Stimulated activated CD4-positive, alpha-beta T cell treated with anti-CD3 and anti-CD28 coated beads, Interleukin-4, amount 100 ng/mL, for 4 hours (primary cell): Measurements from ENCODE around the gene RLF.
"Not testable (repeated sequence)": the region's sequence is repeated elsewhere in the genome, so short reads cannot be mapped to it uniquely, and the experiment has no call there.

ENCODE experiments used
- DNase-seq, 2 experiments: peaks; one replicate each; pipeline ENCODE4 v3.0.0-alpha.2; 2020

RLF gene

GRCh38 chr1:40162753-40163441, 1.7 kb downstream of the RLF start:
- no peak for DNase-seq

GRCh38 chr1:40167317-40167716, 6.1 kb downstream of the RLF start:
- no peak for DNase-seq

DNA sequence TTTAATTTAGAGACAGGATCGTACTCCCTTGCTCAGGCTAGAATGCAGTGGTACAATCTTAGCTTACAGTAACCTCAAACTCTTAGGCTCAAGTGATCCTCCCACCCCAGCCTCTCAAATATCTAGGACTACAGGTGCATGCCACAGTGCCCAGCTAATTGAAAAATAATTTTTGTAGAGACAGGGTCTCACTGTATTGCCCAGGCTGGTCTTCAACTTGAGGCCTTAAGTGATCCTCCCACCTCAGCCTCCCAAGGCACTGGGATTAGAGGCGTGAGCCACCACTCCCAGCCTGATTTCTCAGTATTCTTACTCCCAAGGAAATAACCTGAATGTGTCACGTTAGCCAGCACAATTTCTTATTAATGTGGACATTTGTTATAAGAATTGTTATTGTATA, 9.8 kb downstream of the RLF start:
- DNase-seq: no peak

GRCh38 chr1:40174788-40175187, 13.6 kb downstream of the RLF start:
- DNase-seq: no peak

DNA sequence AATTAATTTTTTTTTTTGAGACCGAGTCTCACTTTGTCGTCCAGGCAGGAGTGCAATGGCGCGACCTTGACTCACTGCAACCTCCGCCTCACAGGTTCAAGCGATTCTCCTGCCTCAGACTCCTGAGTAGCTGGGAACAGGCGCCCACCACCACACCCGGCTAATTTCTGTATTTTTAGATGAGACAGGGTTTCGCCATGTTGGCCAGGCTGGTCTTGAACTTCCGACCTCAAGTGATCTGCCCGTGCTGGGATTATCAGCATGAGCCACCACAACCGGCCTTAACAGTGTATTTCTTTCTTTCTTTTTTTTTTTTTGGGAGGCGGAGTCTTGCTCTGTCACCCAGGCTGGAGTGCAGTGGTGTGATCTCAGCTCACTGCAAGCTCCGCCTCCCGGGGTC, 15.8 kb downstream of the RLF start:
- DNase-seq: not testable (repeated sequence)

GRCh38 chr1:40178200-40178599, 17.0 kb downstream of the RLF start:
- DNase-seq: no peak

- DNase-seq: no peak
These were observed 18.4 kb downstream of the RLF start for GRCh38 chr1:40179496-40180089.

DNA sequence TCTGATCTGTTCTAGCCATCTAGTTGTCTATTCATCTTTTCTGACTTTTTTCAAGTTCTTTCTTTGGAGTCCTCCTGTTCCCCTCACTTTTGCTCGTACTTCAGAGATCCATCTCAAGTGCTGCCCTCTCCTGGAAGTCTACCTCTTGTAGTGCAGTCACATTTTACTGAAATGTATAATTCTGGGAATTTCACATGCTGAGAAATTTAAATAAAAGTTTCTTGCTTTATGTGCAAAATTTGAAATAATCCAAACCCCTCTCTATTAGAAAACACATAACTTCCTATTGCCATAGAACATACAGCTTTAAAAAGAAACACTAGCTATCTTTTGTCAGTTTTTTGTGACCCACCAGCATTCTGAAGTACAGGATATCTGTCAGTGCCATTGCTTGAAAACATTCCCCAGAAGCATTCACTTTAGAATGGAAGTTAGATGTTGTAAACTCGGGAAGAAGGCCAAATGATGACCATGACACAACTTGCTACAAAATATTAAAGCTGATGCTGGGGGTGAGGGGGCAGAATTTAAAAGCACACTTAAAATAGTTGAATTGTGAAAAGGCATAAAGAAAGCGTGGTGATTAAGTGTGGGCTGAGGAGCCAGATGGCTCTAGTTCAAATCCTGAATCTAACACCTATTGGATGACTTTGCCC, 22.0 kb downstream of the RLF start:
- no peak for DNase-seq

DNA sequence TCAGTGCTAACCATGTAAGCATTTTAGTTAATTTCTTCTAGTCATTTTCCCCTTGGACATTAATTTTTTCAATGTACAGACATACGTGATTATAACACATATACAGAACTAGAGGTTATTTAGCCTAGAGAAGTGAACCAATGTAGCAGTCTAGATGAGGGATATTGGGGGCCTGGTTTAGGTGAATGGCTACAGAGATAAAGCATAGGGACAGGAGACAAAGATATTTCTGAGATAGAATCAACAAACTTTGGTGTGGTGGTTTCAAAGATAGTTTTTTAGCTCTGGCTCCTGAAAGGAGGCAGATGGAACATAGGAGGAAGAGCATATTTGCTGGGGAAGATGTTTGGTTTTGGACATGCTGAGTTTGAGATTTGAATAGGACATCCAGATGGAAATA, 23.0 kb downstream of the RLF start:
- DNase-seq: no peak

DNA sequence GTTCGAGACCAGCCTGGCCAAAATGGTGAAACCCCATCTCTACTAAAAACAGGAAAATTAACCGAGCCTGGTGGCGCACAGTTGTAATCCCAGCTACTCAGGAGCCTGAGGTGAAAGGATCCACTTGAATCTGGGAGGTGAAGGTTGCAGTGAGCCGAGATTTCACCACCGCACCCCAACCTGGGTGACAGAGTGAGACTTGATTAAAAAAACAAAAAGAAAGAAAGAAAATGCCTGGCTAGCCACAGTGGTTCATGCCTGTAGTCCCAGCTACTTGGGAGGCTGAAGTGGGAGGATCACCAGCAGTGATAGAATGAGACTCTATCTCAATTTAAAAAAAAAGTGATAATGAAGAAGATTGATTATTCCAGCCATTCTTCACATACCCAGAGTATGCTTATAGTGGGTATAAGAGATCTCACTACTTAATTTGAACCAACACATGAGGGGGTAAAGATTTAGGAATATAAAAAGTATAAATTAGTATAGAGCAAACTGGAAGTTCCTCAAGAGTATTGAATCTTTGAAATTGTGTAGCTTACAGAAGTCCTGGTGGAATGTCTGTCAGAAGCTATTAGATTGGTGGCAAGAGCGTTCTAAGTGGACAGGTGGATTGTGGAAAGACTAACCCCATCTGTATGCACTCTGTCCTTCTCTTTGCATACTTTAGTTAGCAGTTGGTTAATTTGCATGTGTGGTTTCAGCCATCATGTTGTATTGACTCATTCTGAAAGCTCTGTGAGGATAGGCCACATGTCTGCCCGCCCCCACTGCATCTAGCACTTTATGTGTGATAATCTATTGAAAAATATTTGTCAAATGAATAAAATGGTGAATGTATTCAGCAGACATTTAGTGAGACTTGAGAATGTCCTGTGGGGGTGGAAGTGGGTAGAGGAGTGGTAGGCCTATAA, 25.0 kb downstream of the RLF start:
- DNase-seq: peak; percentile 33 to 65

DNA sequence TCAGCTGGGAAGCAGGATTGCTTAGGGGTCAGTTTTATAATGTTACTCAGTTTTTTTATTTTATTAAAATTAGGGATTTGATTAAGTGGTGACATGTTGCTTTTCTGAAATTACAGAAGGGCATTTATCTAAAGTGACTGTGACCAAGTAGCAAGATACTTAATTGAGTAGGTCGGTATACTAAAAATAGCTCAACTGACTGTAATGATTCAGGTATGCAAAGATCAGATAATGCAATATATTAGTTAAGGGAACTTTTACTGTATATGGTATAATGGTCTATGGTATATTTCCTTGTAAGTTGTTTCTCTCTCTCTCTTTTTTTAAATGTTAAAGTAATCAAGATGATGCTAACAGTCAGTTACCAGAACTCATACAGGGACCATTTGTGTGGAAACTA, 26.2 kb downstream of the RLF start:
- no peak for DNase-seq

- DNase-seq: not testable (repeated sequence)
These were observed 33.5 kb downstream of the RLF start for GRCh38 chr1:40194639-40195038.

DNA sequence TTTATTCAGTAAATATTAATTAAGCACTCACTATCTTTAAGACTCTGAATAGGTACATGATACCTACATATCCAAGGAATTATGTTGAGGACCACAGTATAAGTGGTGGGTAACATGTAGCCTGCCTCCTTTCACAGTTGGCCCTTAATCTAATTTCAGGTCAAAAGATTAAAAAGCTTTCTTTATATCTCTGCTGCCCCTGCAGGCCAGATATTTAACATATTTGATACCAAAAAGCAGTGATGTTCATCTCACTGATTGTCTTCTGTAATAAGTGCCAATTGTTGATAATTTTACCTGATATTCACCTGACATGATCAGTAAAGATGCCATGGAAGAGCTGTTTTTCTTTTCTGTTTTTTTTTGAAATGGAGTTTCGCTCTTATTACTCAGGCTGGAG, 36.5 kb downstream of the RLF start:
- DNase-seq: no peak

- no peak for DNase-seq
These were observed 37.9 kb downstream of the RLF start for GRCh38 chr1:40199126-40199525.

DNA sequence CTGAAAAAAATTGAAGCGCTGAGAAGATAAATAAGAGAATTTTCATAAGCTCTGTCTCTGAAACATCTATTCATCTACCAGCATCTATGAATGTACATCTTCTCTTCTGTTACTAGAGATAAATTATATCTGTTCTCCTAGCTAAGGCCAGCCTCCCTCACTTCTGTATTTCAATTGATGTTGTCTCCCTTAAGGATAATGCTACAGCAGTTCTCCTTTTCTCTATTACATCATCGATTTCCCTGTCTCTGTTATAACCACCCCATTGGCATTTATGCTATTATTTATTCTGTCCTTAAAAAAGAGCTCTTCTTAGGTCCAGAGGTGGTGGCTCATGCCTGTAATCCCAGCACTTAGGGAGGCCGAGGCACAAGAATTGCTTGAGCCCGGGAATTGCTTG, 43.7 kb downstream of the RLF start:
- no peak for DNase-seq

DNA sequence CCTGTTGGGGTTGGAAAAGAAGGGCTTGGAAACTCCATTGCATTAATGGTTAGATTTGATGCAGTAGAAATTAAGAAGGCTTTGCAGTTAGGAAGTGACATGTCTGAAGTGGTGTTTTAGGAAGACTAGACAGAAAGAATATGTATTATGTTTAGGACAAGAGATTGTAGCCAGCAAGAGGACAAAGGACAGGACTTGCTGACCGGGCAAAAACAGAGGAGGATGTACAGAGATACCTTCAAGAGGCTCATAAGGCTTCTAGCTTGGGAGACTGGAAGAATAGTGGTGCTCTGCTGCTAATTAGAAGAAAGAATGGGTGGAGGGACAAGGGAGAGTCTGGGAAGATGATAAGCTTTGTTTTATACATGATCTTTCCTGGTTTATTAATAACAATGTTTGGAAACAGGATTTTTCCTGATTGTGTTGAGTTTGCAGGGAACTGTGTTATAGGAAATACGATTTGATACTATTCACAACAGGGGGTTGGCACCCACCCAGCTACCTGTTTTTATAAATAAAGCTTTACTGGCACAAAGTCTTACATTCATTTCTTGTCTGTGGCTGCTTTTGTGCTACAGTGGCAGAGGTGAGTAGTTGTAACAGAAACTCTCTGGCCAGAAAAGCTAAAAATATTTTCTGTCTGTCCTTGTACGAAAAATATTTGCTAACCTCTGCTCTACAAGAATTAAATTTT, 49.5 kb downstream of the RLF start:
- DNase-seq: no peak

GRCh38 chr1:40218333-40218732, 57.1 kb downstream of the RLF start:
- no peak for DNase-seq

- DNase-seq: not testable (repeated sequence)
These were observed 60.3 kb downstream of the RLF start for GRCh38 chr1:40221471-40221905.

DNA sequence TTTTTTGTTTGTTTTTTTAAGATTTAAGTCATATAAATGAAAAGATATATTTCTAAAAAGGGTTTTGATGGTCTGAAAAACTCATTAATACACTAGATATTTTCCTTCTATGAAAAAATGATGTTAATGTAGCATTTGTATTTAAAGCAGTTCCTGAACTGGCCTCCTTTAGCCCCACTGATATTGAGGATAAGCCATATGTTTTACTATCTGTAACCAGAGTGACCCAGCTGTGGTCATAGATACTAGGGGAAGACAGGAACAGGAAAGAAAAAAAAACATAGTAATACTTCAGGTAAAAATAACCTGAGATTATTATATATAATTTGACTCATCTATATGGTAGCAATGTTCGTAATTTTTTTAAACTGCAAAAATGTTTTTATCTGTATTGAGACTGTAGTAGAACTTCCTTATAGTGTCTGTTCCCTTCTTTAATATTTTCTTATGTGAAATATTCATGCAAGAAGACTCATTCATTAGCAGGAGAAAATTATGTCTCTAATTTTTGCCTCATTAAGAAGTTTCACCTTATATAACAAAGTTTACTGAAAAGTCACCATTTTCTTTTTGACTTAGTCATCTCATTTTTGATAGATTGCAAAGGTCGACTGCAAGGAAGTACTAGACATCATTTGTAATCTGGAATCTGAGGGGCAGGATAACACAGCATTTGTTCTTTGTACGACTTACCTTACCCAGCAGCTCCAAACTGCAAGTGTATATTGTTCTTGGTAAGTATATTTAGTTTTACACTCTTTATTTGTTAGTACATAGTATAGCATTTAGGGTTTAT, 61.0 kb downstream of the RLF start:
- no peak for DNase-seq

DNA sequence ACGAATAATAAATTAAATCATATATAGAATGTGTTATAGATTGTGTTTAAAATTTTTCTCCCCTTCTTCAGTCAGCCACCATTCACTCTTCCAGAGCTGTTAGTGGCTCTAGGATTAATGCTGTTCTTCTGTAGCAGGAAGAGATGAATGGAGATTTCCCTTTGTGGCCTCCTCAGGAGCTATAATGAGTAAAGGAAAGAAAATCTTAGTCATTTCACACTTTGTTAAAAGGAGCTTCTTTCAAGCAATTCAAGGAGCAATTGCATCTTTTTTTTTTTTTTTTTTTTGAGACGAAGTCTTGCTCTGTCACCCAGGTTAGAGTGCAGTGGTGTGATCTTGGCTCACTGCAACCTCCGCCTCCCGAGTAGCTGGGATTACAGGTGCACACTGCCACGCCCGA, 62.9 kb downstream of the RLF start:
- no peak for DNase-seq

- no peak for DNase-seq
These were observed 65.0 kb downstream of the RLF start for GRCh38 chr1:40226192-40226591.

- peak; percentile 25 to 42 for DNase-seq
These were observed 71.3 kb downstream of the RLF start for GRCh38 chr1:40232444-40232843.
